Activated naive CD4-positive, alpha-beta T cell treated with anti-CD3 and anti-CD28 coated beads for 36 hours (primary cell): ENCODE data around the gene ARNT2. TPM values are rescaled to one million over a fixed set of nuclear protein-coding genes. Genes with fewer than 3 reads are reported as not detected.

Experiments used
- CTCF ChIA-PET: fragments of 350-600 bp; sonication (Branson Sonifier 250); formaldehyde crosslinking; loops from one replicate; lab custom pipeline; 2021; ENCODE audit warnings: antibody characterized with exemption; lab: Charles Lee
- DNase-seq: peaks from one replicate; pipeline ENCODE4 v3.0.0-alpha.2; 2020
- H3K27ac Mint-ChIP-seq: one replicate; pipeline ENCODE4 v1.8.0; 2021; ENCODE audit warnings: mild to moderate bottlenecking, mixed read lengths
- H3K27me3 Mint-ChIP-seq: one replicate; pipeline ENCODE4 v1.8.0; 2021; ENCODE audit warnings: low read depth, mixed read lengths
- H3K36me3 Mint-ChIP-seq: one replicate; pipeline ENCODE4 v1.8.0; 2021; ENCODE audit warnings: low read depth, mixed read lengths
- H3K4me1 Mint-ChIP-seq: one replicate; pipeline ENCODE4 v1.8.0; 2021; ENCODE audit warnings: low read depth, mixed read lengths
- H3K4me3 Mint-ChIP-seq: one replicate; pipeline ENCODE4 v1.8.0; 2021; ENCODE audit warnings: mild to moderate bottlenecking, moderate library complexity, mixed read lengths
- H3K9me3 Mint-ChIP-seq: one replicate; pipeline ENCODE4 v1.8.0; 2021; ENCODE audit warnings: mixed read lengths
- intact Hi-C: fragments of 100-400 bp; cut with micrococcal nuclease; formaldehyde crosslinking; loops from one replicate; pipeline ENCODE4 v1.15.1; 2023
- total RNA-seq, 2 experiments: library from RNA; stranded (reverse); gene quantifications; one replicate each; pipeline ENCODE4 v1.2.3, GENCODE V29; 2021

Gene ARNT2
- total RNA-seq, 2 experiments from 2014 or later = 0.14 TPM; not detected in 1

DNA sequence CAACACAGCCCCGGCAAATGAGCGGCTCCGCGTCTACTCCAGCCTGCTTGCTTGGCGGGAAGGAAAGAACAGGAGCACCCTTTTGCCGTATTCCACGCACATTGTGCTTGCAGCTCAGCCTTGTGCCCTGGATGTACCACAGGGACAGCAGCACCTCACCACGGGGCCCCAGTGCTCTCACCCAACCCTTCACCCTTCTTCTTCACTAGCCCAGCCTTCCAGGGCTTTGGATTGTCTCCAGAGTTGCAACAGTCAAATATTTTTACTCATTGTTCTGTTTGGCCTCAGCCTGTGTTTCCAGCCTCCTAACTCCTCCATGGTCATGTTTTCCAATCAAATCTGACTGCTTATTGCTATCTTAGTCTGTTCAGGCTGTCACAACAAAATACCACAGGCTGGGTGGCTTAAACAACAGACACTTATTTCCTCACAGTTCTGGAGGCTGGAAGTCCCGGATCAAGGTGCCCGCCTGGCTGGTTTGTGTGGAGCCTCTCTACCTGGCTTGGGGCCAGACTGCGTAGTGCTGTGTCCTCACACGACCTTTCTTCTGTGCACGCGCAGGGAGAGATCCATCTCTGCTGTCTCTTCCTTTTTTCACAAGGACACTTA lies 211.7 kb downstream of the ARNT2 start:
- Mint-ChIP-seq H3K27ac (no peak overlapping the region), H3K27me3 (peaks cover 21% of the 10 kb centered on the region), H3K4me3 (no peak overlapping the region), H3K9me3 (no peaks in the 10 kb centered on the region), H3K4me1 (no peaks in the 10 kb centered on the region), H3K36me3 (no peaks in the 10 kb centered on the region)
- CTCF ChIA-PET = no interaction called here
- intact Hi-C loops = no loop called here
- no peak for DNase-seq

DNA sequence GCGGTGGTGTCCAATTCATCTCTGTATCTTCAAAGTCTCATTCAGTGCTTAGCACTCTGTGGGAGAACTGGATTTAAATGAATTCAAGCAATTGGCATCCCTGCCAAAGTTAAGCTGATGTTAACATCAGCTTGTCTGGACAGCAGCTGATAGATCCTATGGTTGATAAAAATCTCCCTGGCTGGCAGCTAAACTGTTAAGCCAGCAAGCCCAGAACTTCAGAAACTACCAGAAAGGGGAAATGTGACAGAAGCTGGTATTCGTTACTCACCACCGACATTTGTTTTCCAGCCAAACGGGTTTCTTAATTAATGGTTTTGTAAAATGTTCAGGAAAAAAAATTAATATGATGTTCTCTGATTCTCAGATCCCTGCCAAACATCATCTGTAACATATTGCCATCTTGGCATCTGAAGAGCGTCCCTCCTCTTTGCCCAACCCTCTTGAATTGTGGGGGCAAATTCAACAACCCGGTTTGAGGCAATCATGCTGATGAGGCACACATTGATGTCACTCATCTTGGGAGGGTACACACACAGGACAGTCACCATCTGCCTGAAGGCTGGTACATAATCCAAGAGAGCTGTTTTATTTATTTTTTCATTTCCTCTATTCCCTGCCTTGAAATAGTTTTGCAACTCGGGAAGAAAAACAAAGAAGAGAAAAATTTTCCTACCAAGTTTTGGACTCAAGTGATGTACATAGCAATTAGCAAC lies 214.7 kb downstream of the ARNT2 start:
- peaks cover 8% of the 10 kb centered on the region for H3K9me3 Mint-ChIP-seq
- no peak overlapping the region for H3K27ac Mint-ChIP-seq
- H3K36me3 Mint-ChIP-seq = no peaks in the 10 kb centered on the region
- no peaks in the 10 kb centered on the region for H3K4me1 Mint-ChIP-seq
- CTCF ChIA-PET = interaction anchor here (0.6 kb wide), 1 partner anchor 158 kb away, joined by 3 read pairs; no protein-coding TSS in a partner anchor
- intact Hi-C loops = no loop called here
- peaks cover 27% of the 10 kb centered on the region for H3K27me3 Mint-ChIP-seq
- no peak overlapping the region for H3K4me3 Mint-ChIP-seq
- no peak for DNase-seq

DNA sequence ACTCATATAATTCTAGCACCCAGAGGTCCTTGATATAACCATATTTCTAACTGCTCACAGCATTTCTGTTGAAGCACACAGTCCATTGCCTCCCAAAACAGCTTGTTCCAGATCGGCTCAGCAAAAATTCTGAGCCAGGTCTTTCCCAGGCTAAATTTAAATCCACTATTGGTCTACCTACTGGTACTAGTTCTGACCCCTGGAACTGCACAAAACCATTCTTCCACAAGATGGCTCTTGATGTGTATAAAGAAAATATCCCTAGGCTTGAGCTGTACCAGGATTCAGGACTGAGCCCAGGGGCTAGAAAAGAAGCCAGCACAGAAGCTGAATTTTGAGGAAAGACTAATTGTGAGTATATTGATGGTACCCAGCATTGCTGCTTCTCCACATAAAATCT lies 215.5 kb downstream of the ARNT2 start:
- Mint-ChIP-seq H3K9me3 (peaks cover 8% of the 10 kb centered on the region), H3K36me3 (no peaks in the 10 kb centered on the region), H3K4me3 (no peak overlapping the region), H3K4me1 (no peaks in the 10 kb centered on the region), H3K27me3 (peaks cover 27% of the 10 kb centered on the region), H3K27ac (no peak overlapping the region)
- no peak for DNase-seq
- intact Hi-C loops = no loop called here
- CTCF ChIA-PET = interaction anchor here (1.3 kb wide), 1 partner anchor 156 kb away, joined by 5 read pairs; no protein-coding TSS in a partner anchor

DNA sequence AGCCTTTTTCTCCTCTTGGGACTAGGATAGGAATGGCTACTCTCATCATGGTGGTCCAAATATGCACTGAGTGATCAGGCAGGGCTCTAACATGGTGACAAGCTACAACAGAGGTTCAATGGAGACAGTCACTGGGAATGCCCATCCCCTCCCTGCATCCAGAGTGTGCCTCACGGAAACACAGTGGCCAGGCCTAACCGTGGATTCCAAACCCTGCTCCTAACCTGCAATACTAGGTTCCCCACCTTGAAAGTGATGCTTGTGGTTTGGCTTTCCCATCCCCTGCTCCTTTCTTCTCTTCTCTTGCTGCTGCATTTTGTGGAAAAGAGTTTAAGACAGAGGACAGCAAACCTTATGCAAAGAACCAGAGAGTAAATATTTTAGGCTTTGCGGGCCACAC lies 216.0 kb downstream of the ARNT2 start:
- DNase-seq = no peak
- no peaks in the 10 kb centered on the region for H3K36me3 Mint-ChIP-seq
- H3K27me3 Mint-ChIP-seq = peaks cover 27% of the 10 kb centered on the region
- intact Hi-C loops = no loop called here
- H3K27ac Mint-ChIP-seq = no peak overlapping the region
- no peaks in the 10 kb centered on the region for H3K4me1 Mint-ChIP-seq
- peaks cover 8% of the 10 kb centered on the region for H3K9me3 Mint-ChIP-seq
- H3K4me3 Mint-ChIP-seq = no peak overlapping the region
- CTCF ChIA-PET = interaction anchor here (1.3 kb wide), 1 partner anchor 156 kb away, joined by 5 read pairs; no protein-coding TSS in a partner anchor

DNA sequence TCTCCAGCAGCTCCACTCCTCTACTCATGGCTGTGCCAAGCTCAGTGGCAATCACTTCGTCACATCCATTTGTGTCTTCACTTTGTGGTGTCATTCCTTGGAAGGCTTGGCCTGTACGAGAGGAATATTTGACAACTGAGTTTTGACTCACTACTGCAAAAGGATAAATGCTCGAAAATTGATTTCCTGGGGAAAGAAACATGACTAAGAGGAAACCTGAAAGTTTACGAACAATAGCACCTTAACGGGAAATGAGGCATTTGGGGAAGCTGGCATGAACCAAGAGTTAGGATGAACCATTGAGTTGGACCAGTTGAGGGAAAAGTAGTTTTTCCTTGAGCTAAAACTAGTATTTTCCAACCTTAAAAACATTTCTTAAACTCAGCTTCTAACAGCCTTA lies 216.7 kb downstream of the ARNT2 start:
- Mint-ChIP-seq H3K36me3 (no peaks in the 10 kb centered on the region), H3K27ac (no peak overlapping the region), H3K27me3 (peaks cover 23% of the 10 kb centered on the region), H3K9me3 (peaks cover 8% of the 10 kb centered on the region), H3K4me1 (no peaks in the 10 kb centered on the region), H3K4me3 (no peak overlapping the region)
- CTCF ChIA-PET = interaction anchor here (1.3 kb wide), 1 partner anchor 155 kb away, joined by 5 read pairs; no protein-coding TSS in a partner anchor
- DNase-seq = no peak
- intact Hi-C loops = no loop called here

DNA sequence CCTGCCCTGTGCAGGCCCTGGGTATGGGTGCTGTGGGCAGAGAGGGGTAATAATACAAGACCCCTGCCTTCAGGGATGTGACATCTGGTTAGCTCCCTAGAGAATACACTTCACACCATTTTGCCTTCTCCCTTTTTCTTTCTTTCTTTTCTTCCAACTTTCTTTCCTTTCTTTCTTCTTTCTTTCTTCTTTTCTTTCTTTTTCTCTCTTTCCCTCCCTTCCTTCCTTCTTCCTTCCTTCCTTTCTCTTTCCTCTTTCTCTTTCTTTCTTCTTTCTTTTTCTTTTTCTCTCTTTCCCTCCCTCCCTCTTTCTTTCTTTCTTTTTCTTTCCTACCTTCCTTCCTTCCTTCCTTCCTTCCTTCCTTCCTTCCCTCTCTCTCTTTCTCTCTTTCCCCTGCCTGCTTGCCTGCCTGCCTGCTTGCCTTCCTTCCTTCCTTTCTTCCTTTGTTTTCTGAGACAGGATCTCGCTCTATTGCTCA lies 222.5 kb downstream of the ARNT2 start:
- Mint-ChIP-seq H3K4me1 (no peaks in the 10 kb centered on the region), H3K27me3 (peaks cover 7% of the 10 kb centered on the region), H3K9me3 (peaks cover 8% of the 10 kb centered on the region), H3K27ac (no peak overlapping the region), H3K4me3 (no peak overlapping the region), H3K36me3 (no peaks in the 10 kb centered on the region)
- intact Hi-C loops = no loop called here
- no peak for DNase-seq
- CTCF ChIA-PET = no interaction called here

DNA sequence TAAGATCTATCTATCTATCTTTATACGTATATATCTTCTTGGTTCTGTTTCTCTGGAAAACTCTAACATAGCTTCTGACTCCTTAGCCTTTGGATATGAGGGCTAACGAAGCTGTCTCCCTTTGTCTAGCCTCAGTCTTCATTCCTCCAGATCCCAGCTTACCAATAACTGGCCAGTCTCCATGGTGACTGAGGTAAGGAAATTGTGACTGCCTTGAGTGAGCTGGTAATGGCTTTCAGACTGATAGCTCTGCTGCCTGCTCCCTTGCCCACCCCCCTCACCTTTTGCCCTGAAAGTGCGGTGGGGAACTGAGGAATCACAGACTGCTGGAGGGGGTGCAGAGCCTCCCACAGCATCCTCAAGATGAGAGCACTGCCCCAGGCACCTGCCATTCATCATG lies 225.2 kb downstream of the ARNT2 start:
- intact Hi-C loops = no loop called here
- CTCF ChIA-PET = no interaction called here
- Mint-ChIP-seq H3K36me3 (no peaks in the 10 kb centered on the region), H3K4me3 (no peak overlapping the region), H3K27me3 (peaks cover 2% of the 10 kb centered on the region), H3K9me3 (no peaks in the 10 kb centered on the region), H3K4me1 (no peaks in the 10 kb centered on the region), H3K27ac (no peak overlapping the region)
- DNase-seq = no peak

DNA sequence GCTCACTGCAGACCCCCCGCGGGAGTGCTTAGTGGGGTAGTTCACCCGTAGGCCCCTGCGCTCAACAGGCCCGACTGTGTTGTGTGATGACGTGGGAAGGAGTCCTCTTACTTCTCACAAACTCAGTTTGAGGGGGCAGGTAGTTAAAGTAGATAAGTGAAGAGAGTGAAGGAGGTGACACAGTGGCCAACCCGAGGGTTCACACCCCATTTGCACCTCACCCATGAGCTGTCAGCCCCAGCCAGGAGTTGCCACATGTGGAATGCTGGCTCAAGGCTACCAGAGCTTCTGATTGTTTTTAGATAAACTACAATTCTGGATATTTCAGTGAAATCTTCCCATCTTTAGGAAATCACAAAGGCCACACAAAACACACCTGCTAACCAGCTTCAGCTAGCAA lies 226.8 kb downstream of the ARNT2 start:
- Mint-ChIP-seq H3K9me3 (no peaks in the 10 kb centered on the region), H3K36me3 (no peaks in the 10 kb centered on the region), H3K27me3 (peaks cover 5% of the 10 kb centered on the region), H3K4me3 (no peak overlapping the region), H3K27ac (no peak overlapping the region), H3K4me1 (no peaks in the 10 kb centered on the region)
- DNase-seq = no peak
- CTCF ChIA-PET = no interaction called here
- intact Hi-C loops = no loop called here

DNA sequence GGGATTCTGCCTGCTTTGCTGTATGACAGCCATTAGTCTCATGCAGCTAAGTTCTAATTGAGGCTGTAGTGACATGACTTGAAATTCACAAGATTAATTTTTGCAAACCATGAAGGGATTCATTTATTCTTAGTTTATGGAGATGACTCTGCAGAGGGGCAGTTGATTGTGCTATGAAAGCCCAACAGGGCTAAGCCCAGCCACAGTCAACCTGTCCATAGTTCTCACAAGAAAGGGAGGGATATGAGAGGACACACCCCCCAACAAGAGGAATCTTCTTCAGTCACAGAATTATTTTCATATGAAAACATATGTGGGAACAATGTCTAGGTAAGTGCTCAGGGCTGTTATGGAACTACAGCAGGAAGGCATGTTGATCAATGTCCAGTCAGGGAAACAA lies 229.0 kb downstream of the ARNT2 start:
- Mint-ChIP-seq H3K9me3 (no peaks in the 10 kb centered on the region), H3K4me3 (no peak overlapping the region), H3K27me3 (peaks cover 5% of the 10 kb centered on the region), H3K4me1 (no peaks in the 10 kb centered on the region), H3K36me3 (no peaks in the 10 kb centered on the region), H3K27ac (no peak overlapping the region)
- intact Hi-C loops = no loop called here
- no peak for DNase-seq
- CTCF ChIA-PET = no interaction called here

DNA sequence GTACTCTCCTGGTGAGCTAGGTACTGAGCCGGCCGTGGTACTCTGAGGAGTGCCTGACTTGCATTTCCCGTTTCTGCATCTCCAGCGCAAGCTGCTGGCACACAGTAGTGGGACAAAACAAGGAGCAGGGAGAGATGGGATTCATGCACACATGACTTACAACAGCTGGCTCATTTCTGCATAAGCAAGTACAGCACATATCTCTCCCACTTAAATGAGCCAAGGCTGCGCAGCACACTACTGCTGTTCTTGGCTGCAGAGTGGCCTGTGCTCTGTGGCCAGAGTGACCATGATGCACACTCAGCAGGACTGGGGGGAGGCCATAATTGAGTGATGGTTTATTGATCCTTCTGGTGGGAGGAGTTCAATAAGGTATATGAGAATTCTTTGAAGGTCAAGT lies 231.8 kb downstream of the ARNT2 start:
- H3K4me1 Mint-ChIP-seq = no peaks in the 10 kb centered on the region
- CTCF ChIA-PET = no interaction called here
- no peaks in the 10 kb centered on the region for H3K36me3 Mint-ChIP-seq
- DNase-seq = no peak
- no peaks in the 10 kb centered on the region for H3K9me3 Mint-ChIP-seq
- peaks cover 2% of the 10 kb centered on the region for H3K27me3 Mint-ChIP-seq
- no peak overlapping the region for H3K4me3 Mint-ChIP-seq
- no peak overlapping the region for H3K27ac Mint-ChIP-seq
- intact Hi-C loops = no loop called here

DNA sequence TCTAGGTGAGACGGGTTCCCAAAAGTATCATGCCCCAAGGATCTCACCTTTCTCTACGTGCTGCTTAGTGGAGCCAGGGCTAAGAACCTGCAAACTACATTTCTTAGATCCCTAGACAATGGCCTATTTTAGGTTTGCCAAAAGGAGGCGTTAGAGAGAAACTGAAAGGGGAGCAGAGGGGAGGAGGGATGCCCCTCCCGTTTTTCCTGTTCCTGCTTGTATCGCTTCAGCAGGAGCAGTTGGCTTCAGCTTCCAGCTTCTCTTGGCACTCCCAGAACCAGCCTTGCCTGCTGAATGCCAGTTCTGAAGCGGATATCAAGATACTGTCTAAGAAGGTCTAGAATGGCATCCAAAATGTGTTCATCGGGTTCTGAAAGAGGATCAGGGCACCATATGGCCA lies 232.5 kb downstream of the ARNT2 start:
- H3K4me3 Mint-ChIP-seq = no peak overlapping the region
- H3K27ac Mint-ChIP-seq = no peak overlapping the region
- peaks cover 2% of the 10 kb centered on the region for H3K27me3 Mint-ChIP-seq
- intact Hi-C loops = no loop called here
- H3K4me1 Mint-ChIP-seq = no peaks in the 10 kb centered on the region
- CTCF ChIA-PET = no interaction called here
- no peaks in the 10 kb centered on the region for H3K9me3 Mint-ChIP-seq
- H3K36me3 Mint-ChIP-seq = no peaks in the 10 kb centered on the region
- no peak for DNase-seq

DNA sequence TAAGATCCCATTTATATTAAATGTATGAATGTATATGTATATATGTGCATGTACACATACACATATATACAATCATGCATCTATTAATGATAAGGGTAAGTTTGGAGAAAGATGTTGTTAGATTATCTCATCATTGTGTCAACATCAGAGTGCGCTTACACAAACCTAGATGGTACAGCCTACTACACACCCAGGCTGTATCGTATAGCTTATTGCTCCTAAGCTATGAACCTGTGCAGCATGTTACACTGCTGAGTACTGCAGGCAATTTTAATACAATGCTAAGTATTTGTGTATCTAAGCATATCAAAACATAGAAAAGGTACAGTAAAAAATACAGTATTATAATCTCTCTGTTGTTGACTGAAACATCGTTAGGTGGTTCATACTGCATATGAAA lies 233.6 kb downstream of the ARNT2 start:
- Mint-ChIP-seq H3K27me3 (peaks cover 2% of the 10 kb centered on the region), H3K4me3 (no peak overlapping the region), H3K36me3 (no peaks in the 10 kb centered on the region), H3K4me1 (no peaks in the 10 kb centered on the region), H3K27ac (no peak overlapping the region), H3K9me3 (no peaks in the 10 kb centered on the region)
- CTCF ChIA-PET = no interaction called here
- no peak for DNase-seq
- intact Hi-C loops = no loop called here
